Psoas muscle (tissue), 8 donors: Measurements from ENCODE around the gene ABCD4. TPM values are rescaled to one million over a fixed set of nuclear protein-coding genes. Genes with fewer than 3 reads are reported as not detected.
A peak's percentile ranks its signal among the peaks of the same experiment; 100 is the strongest.

ENCODE experiments used
- ATAC-seq, 4 donors: fragments of 200-7000 bp; cut with Tn5 transposase; one replicate each; pipeline ENCODE4 v1.9.1; 2020; ENCODE audit warnings: moderate library complexity in 3 of 4, mild to moderate bottlenecking in 2 of 4
- DNase-seq, 2 donors: peaks; one replicate each; pipeline ENCODE4 v3.0.0-alpha.2; 2020
- H3K27ac ChIP-seq: fragments of 200-600 bp; one replicate; pipeline ENCODE4 v1.8.0; 2022
- H3K27me3 ChIP-seq, 3 donors: fragments of 200-600 bp in 1 of 3; one replicate each; pipeline versions ENCODE4 v1.6.1 to v1.8.0; 2013 to 2022; ENCODE audit warnings: low read length in 2 of 3, mild to moderate bottlenecking in 2 of 3, moderate library complexity in 1 of 3; ENCODE audit not compliant: insufficient read depth in 3 of 3
- H3K36me3 ChIP-seq, 2 donors: fragments of 200-600 bp in 1 of 2; one replicate each; pipeline versions ENCODE4 v1.6.1 to v1.8.0; 2013 to 2022; ENCODE audit warnings: low read depth in 1 of 2, mild to moderate bottlenecking in 1 of 2, moderate library complexity in 1 of 2; ENCODE audit not compliant: insufficient read depth in 1 of 2
- H3K4me1 ChIP-seq: fragments of 200-600 bp; one replicate; pipeline ENCODE4 v1.8.0; 2022
- H3K4me3 ChIP-seq: fragments of 200-600 bp; one replicate; pipeline ENCODE4 v1.8.0; 2022; ENCODE audit warnings: mild to moderate bottlenecking
- H3K9me3 ChIP-seq: fragments of 200-600 bp; one replicate; pipeline ENCODE4 v1.8.0; 2022
- WGBS, 3 donors: extraction: QIAGEN DNeasy Blood & Tissue Kit; methylation state at CpG; one replicate each; pipeline versions ENCODE4 v1.1.6 to v1.1.7; 2013; 5-methylcytosine and 5-hydroxymethylcytosine counted together
- intact Hi-C, 2 donors: fragments of 100-400 bp; cut with DNase I; formaldehyde crosslinking; loops; one replicate each; pipeline versions ENCODE4 v1.11.0 to v1.14.2; 2022
- long read RNA-seq, 2 donors: library from polyadenylated mRNA; unstranded; transcript quantifications; one replicate each; pipeline ENCODE4 v2.0.0, GENCODE V29; 2021
- polyA plus RNA-seq, 3 donors: library from polyadenylated mRNA; stranded (reverse); fragments of 200-250 nt; gene quantifications; one replicate each; pipeline ENCODE4 v1.2.3, GENCODE V29; 2013
- total RNA-seq, 4 donors: library from RNA; stranded (reverse); fragmentation: NEBNext Ultra II Directional in 2 of 4; extraction: Animal tissue kit (Norgen Biotek cat#: 25700) in 2 of 4; gene quantifications; one replicate each; pipeline versions ENCODE4 v1.2.1 to v1.2.4, GENCODE V29; 2021 to 2023
- TF ChIP-seq, protein P1 (sequence below): fragments of 200-600 bp; IDR thresholded peaks from one replicate; pipeline ENCODE4 v1.8.0; 2022; ENCODE audit warnings: antibody characterized with exemption
- donor health status: healthy with polysubstance abuse.
- donor health status: DM: no; HTN: no; CAD: no; lungs with moderate emphysema.
- donor health status: Bipolar disorder and iron deficiency.
- donor health status: healthy.
- donor health status: DM: yes; HTN: yes; CAD: no.
- donor health status: DM: no; HTN: no; CAD: no.
- donor health status: DM: no; HTN: no; CAD: no.
- donor health status: DM: yes; HTN: yes; CAD: no.

ABCD4 gene
- 10 to 100 TPM; 11.6 to 26.2 (median 15.4) TPM for total RNA-seq
- 10 to 100 TPM; 11.4 to 17.4 (median 15.3) TPM for polyA plus RNA-seq
- long read RNA-seq, donor 1, partial matches to known transcripts: 1 of 7 reads
- long read RNA-seq, donor 1, other reads (novel, unspliced or antisense): 3 of 7 reads
- long read RNA-seq, donor 2, transcript ABCD4-201 (19 exons, 3,003 nt): major isoform, 10 of 29 reads
- long read RNA-seq, donor 2, partial matches to known transcripts: 6 of 29 reads
- long read RNA-seq, donor 2, other reads (novel, unspliced or antisense): 7 of 29 reads

DNA sequence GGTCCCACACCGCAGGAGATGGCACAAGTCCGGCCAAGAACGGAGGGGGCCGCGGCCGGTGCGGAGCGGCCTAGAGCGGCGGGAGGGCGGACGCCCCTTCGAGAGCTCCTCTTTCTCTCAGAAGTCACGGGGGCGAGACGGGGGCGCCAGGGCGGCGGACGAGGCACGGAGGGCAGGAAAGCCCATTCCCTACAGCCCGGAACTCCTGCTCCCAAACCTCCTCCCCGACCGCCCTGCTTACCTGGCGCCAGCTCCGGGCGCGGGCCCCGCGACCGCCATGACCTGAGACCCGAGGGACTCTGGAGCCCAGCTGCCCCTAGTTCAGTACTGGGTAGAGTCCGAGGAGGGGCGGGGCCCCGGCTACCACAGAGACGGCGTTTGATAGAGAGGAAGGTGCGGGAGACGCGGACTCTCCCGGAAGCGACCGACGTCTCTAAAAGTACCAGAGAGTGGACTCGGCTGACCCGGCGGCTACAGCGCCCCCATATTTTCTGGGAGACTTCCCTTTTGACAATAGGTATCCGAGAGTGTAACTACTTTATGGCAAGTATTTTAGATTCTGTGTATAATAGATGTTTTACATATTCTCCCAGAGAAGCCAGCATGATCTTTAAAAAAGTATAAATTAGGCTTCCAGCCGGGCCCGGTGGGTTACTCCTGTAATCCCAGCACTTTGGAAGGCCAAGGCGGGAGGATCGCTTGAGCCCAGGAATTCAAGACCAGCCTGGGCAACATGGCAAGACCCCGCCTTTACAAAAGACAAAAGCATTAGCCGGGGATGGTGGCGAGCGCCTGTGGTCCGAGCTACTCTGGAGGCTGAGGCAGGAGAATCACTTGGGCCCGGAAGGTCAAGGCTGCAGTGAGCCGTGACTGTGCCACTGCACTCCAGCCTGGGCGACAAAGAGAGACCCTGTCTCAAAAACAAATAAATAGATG is at the start of gene ABCD4:
Gene ABCD4, minus strand, starts transcription at position 301 of the 936 bp plus-strand sequence. Its CDS starts 22 bp downstream, at position 279.
- DNase-seq: peak; percentile 94 to 96
- no peaks in the 10 kb centered on the region for H3K9me3 ChIP-seq
- peaks cover 7% of the 10 kb centered on the region for H3K4me1 ChIP-seq
- 11 to 15% (median 12%) methylated on average over 53 to 61 of the region's 61 CpGs for WGBS, 3 donors
- peak within 1 kb of the TSS; percentile 98 for H3K4me3 ChIP-seq
- H3K27ac ChIP-seq: peak within 1 kb of the TSS; percentile 86
- H3K36me3 ChIP-seq: peaks cover 0 to 16% of the 10 kb centered on the region in 2 donors
- TF ChIP-seq, protein P1, sequence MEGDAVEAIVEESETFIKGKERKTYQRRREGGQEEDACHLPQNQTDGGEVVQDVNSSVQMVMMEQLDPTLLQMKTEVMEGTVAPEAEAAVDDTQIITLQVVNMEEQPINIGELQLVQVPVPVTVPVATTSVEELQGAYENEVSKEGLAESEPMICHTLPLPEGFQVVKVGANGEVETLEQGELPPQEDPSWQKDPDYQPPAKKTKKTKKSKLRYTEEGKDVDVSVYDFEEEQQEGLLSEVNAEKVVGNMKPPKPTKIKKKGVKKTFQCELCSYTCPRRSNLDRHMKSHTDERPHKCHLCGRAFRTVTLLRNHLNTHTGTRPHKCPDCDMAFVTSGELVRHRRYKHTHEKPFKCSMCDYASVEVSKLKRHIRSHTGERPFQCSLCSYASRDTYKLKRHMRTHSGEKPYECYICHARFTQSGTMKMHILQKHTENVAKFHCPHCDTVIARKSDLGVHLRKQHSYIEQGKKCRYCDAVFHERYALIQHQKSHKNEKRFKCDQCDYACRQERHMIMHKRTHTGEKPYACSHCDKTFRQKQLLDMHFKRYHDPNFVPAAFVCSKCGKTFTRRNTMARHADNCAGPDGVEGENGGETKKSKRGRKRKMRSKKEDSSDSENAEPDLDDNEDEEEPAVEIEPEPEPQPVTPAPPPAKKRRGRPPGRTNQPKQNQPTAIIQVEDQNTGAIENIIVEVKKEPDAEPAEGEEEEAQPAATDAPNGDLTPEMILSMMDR: peak; percentile 34
- H3K27me3 ChIP-seq: no peaks in the 10 kb centered on the region
- intact Hi-C loops: no loop called here
- peak; percentile 99 for ATAC-seq

DNA sequence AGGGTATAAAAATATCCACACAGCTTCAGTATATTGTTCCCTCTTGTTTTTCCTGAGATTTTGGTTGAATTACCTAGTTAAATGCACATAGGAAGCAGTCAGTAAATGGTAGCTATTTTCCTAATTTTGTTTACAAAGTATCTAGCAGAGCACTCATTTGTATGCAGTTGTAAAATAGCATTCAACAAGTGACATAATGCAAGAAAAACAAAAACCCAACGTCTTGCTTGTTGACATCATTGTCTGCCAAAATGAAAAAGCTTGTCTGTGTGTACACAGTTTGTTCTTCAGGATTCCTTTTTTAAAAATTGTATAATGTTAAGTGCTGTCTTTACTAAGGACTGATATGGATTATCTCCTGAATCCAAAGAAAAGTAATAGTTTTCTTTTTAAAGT is 48.2 kb upstream of the ABCD4 start:
- H3K4me3 ChIP-seq: no peak overlapping the region
- H3K9me3 ChIP-seq: no peaks in the 10 kb centered on the region
- intact Hi-C loops: no loop called here
- no peaks in the 10 kb centered on the region for H3K4me1 ChIP-seq
- peaks cover 0 to 20% (median 1%) of the 10 kb centered on the region in 3 donors for H3K27me3 ChIP-seq
- ATAC-seq: no peak
- WGBS, 3 donors: 2 to 9% (median 9%) methylated on average over 1 of the region's 1 CpG
- DNase-seq: no peak
- no peaks in the 10 kb centered on the region for H3K36me3 ChIP-seq
- TF ChIP-seq, protein P1: no peak
- H3K27ac ChIP-seq: no peak overlapping the region

- no peak for ATAC-seq
- 38 to 43% (median 41%) methylated on average over 11 of the region's 11 CpGs for WGBS, 3 donors
- Histone ChIP-seq H3K9me3 (no peaks in the 10 kb centered on the region), H3K4me1 (no peaks in the 10 kb centered on the region), H3K36me3 (no peaks in the 10 kb centered on the region), H3K27me3 (peaks cover 0 to 20% (median 1%) of the 10 kb centered on the region in 3 donors), H3K4me3 (no peak overlapping the region), H3K27ac (no peak overlapping the region)
- DNase-seq: no peak
- TF ChIP-seq, protein P1: no peak
- intact Hi-C loops: no loop called here
Measured at GRCh38 chr14:74350211-74350927, 47.6 kb upstream of the ABCD4 start.

DNA sequence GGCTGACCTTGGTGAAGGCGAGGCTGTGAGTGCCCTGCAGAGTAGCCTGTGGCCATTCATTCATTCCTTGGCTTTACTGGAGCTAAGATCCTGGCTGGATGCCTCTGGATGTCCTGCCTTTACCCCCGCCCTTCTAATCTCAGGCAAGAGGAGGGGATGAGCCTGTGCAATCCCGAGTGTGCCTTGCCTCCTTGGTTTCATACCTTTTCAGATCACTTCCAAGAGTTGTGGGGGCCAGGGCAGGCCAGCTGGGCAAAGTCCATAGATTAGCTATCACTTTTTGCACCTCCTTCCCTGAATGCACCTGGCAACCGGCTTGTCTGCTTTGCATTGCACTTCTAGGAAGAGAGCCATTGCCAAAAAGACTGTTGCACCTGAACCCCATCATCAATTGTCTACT is 47.0 kb upstream of the ABCD4 start:
- no peaks in the 10 kb centered on the region for H3K4me1 ChIP-seq
- no peaks in the 10 kb centered on the region for H3K9me3 ChIP-seq
- 31 to 43% (median 41%) methylated on average over 4 of the region's 4 CpGs for WGBS, 3 donors
- H3K27me3 ChIP-seq: peaks cover 0 to 20% (median 1%) of the 10 kb centered on the region in 3 donors
- H3K27ac ChIP-seq: no peak overlapping the region
- TF ChIP-seq, protein P1: no peak
- H3K4me3 ChIP-seq: no peak overlapping the region
- DNase-seq (no peak), ATAC-seq (no peak)
- intact Hi-C loops: no loop called here
- H3K36me3 ChIP-seq: no peaks in the 10 kb centered on the region
